Measurements from ENCODE around the gene TMEM18.
A peak's percentile ranks its signal among the peaks of the same experiment; 100 is the strongest.

TMEM18 gene

GRCh38 chr2:677056-677958 is at the start of gene TMEM18 (continued):
- no peak for TF ChIP-seq YY2 (tag by site-specific recombination; IDR thresholded peaks at IDR 0.05)
- TF ChIP-seq ZNF140 (tag by site-specific recombination; IDR thresholded peaks at IDR 0.05), result no peak
- no peak for TF ChIP-seq ZNF211 (tag by site-specific recombination; IDR thresholded peaks at IDR 0.05; ENCODE audit: low read depth)
- TF ChIP-seq, protein P1, sequence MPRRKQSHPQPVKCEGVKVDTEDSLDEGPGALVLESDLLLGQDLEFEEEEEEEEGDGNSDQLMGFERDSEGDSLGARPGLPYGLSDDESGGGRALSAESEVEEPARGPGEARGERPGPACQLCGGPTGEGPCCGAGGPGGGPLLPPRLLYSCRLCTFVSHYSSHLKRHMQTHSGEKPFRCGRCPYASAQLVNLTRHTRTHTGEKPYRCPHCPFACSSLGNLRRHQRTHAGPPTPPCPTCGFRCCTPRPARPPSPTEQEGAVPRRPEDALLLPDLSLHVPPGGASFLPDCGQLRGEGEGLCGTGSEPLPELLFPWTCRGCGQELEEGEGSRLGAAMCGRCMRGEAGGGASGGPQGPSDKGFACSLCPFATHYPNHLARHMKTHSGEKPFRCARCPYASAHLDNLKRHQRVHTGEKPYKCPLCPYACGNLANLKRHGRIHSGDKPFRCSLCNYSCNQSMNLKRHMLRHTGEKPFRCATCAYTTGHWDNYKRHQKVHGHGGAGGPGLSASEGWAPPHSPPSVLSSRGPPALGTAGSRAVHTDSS (tag by site-specific recombination; IDR thresholded peaks at IDR 0.05), result no peak
- no peak for TF ChIP-seq ZBTB21 (tag by site-specific recombination; IDR thresholded peaks at IDR 0.05)
- TF ChIP-seq, protein P2, sequence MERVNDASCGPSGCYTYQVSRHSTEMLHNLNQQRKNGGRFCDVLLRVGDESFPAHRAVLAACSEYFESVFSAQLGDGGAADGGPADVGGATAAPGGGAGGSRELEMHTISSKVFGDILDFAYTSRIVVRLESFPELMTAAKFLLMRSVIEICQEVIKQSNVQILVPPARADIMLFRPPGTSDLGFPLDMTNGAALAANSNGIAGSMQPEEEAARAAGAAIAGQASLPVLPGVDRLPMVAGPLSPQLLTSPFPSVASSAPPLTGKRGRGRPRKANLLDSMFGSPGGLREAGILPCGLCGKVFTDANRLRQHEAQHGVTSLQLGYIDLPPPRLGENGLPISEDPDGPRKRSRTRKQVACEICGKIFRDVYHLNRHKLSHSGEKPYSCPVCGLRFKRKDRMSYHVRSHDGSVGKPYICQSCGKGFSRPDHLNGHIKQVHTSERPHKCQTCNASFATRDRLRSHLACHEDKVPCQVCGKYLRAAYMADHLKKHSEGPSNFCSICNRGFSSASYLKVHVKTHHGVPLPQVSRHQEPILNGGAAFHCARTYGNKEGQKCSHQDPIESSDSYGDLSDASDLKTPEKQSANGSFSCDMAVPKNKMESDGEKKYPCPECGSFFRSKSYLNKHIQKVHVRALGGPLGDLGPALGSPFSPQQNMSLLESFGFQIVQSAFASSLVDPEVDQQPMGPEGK (tag by site-specific recombination; IDR thresholded peaks at IDR 0.05), result no peak; the same call in 1 of the 2 replicates
- TF ChIP-seq ZNF585B (tag by site-specific recombination; IDR thresholded peaks at IDR 0.05), result no peak
- TF ChIP-seq ZBTB49 (tag by site-specific recombination; IDR thresholded peaks at IDR 0.05; ENCODE audit: low read depth), result no peak
- TF ChIP-seq KLF9 (tag by site-specific recombination; IDR thresholded peaks at IDR 0.05; ENCODE audit: low read depth), result peak; percentile 50
- TF ChIP-seq ZBTB20 (tag by site-specific recombination; IDR thresholded peaks at IDR 0.05), result peak; percentile 38; the same call in 1 of the 2 replicates
- TF ChIP-seq PRDM4 (tag by site-specific recombination; IDR thresholded peaks at IDR 0.05), result no peak
- no peak for TF ChIP-seq ZNF362 (tag by site-specific recombination; IDR thresholded peaks at IDR 0.05)
- TF ChIP-seq ZNF37A (tag by site-specific recombination; IDR thresholded peaks at IDR 0.05), result no peak
- no peak for TF ChIP-seq ZNF311 (tag by site-specific recombination; IDR thresholded peaks at IDR 0.05; ENCODE audit: borderline replicate concordance)
- TF ChIP-seq ZNF350 (tag by site-specific recombination; IDR thresholded peaks at IDR 0.05), result no peak
- 0 out of 2 replicates have a peak, but pooled peaks have one; percentile 22 for TF ChIP-seq ZNF146 (tag by site-specific recombination; IDR thresholded peaks at IDR 0.05)
- TF ChIP-seq PRDM1 (tag by site-specific recombination; IDR thresholded peaks at IDR 0.05), result no peak
- peak; percentile 73 for TF ChIP-seq SP2 (tag by site-specific recombination; IDR thresholded peaks at IDR 0.05)
- TF ChIP-seq ZFP69B (tag by site-specific recombination; IDR thresholded peaks at IDR 0.05), result peak; percentile 96
- peak; percentile 87 for TF ChIP-seq KLF10 (tag by site-specific recombination; IDR thresholded peaks at IDR 0.05)
- no peak; the same call in 1 of the 2 replicates for TF ChIP-seq FEZF1 (tag by site-specific recombination; IDR thresholded peaks at IDR 0.05)
- TF ChIP-seq ZNF416 (tag by site-specific recombination; IDR thresholded peaks at IDR 0.05), result no peak
- no peak for TF ChIP-seq ZNF560 (tag by site-specific recombination; IDR thresholded peaks at IDR 0.05; ENCODE audit: borderline replicate concordance)
- 0 out of 2 replicates have a peak, but pooled peaks have one; percentile 17 for TF ChIP-seq ZNF623 (tag by site-specific recombination; IDR thresholded peaks at IDR 0.05)
- no peak for TF ChIP-seq HIC1 (tag by site-specific recombination; IDR thresholded peaks at IDR 0.05)
- TF ChIP-seq ZNF248 (tag by site-specific recombination; IDR thresholded peaks at IDR 0.05), result no peak

Measured in HEK293 (cell line).